K562 (cell line): Measurements from ENCODE around the gene NPAS1. TPM values are rescaled to one million over a fixed set of nuclear protein-coding genes. Genes with fewer than 3 reads are reported as not detected.

ENCODE experiments used
- polyA plus RNA-seq, 8 experiments: library from polyadenylated mRNA; depleted of rRNA in 4 of 8; stranded (reverse) in 5 of 8; unstranded in 3 of 8; fragments of >200 nt; fragmentation: Nextera tagmentation in 2 of 8; fragmentation: Illumina TruSeq in 1 of 8; extraction: Ambion mirVana in 2 of 8; extraction: Trizol in 1 of 8; gene quantifications; 2 replicates each; pipeline versions ENCODE4 v1.2.1 to v1.2.3, GENCODE V29; 2011 to 2014; ENCODE audit warnings: inconsistent platforms in 1 of 8, missing spikeins in 1 of 8
- total RNA-seq, 7 experiments: library from RNA; depleted of rRNA in 6 of 7; stranded (reverse); fragments of >200 nt in 6 of 7; fragmentation: Illumina TruSeq in 2 of 7; extraction: Trizol in 2 of 7; gene quantifications; 2 replicates each; pipeline versions ENCODE4 v1.2.1 to v1.2.3, GENCODE V29; 2011 to 2021; ENCODE audit warnings: low replicate concordance in 1 of 7
- TF ChIP-seq, protein P1 (sequence below), 2 experiments: IDR thresholded peaks in 1 of 2; conservative IDR thresholded peaks in 1 of 2; 2 replicates each; pipeline ENCODE4 v1.6.1; 2016; ENCODE audit warnings: low read depth in 2 of 2, mild to moderate bottlenecking in 1 of 2, missing compliant biosample characterization in 1 of 2, missing genetic modification characterization in 1 of 2, moderate library complexity in 1 of 2
- TF ChIP-seq, protein P2 (sequence below): fragments of 450-650 bp; IDR thresholded peaks from 2 replicates; pipeline ENCODE4 v1.6.1; 2016

The NPAS1 gene
- total and polyA plus RNA-seq, 9 of the 15 experiments (the other 6 are each of a cell fraction or from before 2014, with no cell fraction given) = 0.58 to 5.3 (median 2.0) TPM; not detected in 2

DNA sequence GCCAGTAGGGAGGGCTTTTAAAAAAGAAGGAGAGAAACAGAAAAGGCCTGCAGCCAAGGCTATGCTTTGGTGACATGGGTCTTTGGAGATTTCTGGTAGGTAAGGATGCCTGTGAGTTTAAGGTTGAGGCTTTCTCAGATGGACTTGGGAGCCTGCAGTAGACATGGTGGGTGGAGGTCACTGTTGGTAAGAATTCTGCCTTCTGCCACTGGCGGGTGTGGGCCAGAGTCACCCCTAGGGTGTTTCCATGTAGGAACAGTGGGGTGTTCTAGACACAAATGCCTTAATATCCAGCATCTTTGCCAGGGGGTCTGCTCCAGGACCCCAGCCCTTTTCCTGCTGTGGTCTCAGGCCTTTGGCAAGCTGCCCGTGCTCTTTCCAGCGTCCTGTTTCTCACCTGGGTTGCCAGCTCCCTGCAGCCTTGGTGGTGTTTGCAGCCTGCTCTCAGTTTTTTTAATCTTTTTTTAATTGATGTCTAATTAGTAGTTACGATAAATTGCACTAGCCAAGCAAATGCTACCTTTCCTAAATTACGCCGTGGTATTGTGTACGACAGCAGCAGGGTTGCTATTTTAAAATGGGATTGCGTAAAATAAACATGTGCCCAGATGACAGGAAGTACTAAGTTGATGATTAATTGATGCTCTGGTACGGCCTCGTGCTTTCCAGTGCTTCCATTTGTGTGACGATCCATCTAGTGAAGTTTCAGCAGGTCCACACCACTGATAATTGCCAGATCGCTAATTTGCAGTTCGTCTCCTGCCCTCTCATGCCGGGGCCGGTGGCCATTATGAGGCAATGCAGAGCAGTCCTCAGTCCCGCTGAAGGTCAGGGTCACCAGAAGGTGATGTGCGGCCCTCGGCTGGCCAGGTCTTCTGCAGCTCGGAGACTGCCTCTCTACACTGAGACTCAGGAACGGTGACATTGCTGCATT, 35.3 kb upstream of the NPAS1 start (continued):
- TF ChIP-seq, protein P1, sequence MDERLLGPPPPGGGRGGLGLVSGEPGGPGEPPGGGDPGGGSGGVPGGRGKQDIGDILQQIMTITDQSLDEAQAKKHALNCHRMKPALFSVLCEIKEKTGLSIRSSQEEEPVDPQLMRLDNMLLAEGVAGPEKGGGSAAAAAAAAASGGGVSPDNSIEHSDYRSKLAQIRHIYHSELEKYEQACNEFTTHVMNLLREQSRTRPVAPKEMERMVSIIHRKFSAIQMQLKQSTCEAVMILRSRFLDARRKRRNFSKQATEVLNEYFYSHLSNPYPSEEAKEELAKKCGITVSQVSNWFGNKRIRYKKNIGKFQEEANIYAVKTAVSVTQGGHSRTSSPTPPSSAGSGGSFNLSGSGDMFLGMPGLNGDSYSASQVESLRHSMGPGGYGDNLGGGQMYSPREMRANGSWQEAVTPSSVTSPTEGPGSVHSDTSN (CRISPR knock-in tag; IDR thresholded peaks at IDR 0.05; ENCODE audit: low read depth) = no peak
- TF ChIP-seq, protein P1 (tag; conservative IDR thresholded peaks at IDR 0.05; ENCODE audit: low read depth) = peak; percentile 86
- TF ChIP-seq, protein P2, sequence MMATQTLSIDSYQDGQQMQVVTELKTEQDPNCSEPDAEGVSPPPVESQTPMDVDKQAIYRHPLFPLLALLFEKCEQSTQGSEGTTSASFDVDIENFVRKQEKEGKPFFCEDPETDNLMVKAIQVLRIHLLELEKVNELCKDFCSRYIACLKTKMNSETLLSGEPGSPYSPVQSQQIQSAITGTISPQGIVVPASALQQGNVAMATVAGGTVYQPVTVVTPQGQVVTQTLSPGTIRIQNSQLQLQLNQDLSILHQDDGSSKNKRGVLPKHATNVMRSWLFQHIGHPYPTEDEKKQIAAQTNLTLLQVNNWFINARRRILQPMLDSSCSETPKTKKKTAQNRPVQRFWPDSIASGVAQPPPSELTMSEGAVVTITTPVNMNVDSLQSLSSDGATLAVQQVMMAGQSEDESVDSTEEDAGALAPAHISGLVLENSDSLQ = peak; percentile 32; the same call in 1 of the 2 replicates
